Measurements from ENCODE around the gene RAB4A.
A peak's percentile ranks its signal among the peaks of the same experiment; 100 is the strongest.

The RAB4A gene

GRCh38 chr1:229254910-229255541 is 15.9 kb upstream of the RAB4A start:
- H3K27me3 Mint-ChIP-seq, result no peaks in the 10 kb centered on the region
- H3K4me3 Mint-ChIP-seq, result no peak overlapping the region
- DNase-seq, result no peak
- ATAC-seq, result peak; percentile 48
- H3K9me3 Mint-ChIP-seq, result no peaks in the 10 kb centered on the region
- peaks cover 54% of the 10 kb centered on the region for H3K4me1 Mint-ChIP-seq
- no peak overlapping the region for H3K27ac Mint-ChIP-seq

GRCh38 chr1:229258031-229258756 is 12.7 kb upstream of the RAB4A start:
- H3K27ac Mint-ChIP-seq, result peak overlapping the region in 1 of 2 donors; percentile 77
- no peak overlapping the region for H3K4me3 Mint-ChIP-seq
- H3K9me3 Mint-ChIP-seq, result no peaks in the 10 kb centered on the region
- no peaks in the 10 kb centered on the region for H3K27me3 Mint-ChIP-seq
- H3K4me1 Mint-ChIP-seq, result peaks cover 30% of the 10 kb centered on the region
- ATAC-seq (peak; percentile 49), DNase-seq (peak; percentile 45 to 46)

- Mint-ChIP-seq H3K4me3 (no peak overlapping the region), H3K4me1 (peaks cover 25% of the 10 kb centered on the region), H3K27me3 (no peaks in the 10 kb centered on the region), H3K9me3 (no peaks in the 10 kb centered on the region), H3K27ac (peak overlapping the region in 1 of 2 donors; percentile 77)
- ATAC-seq (no peak), DNase-seq (no peak)
Measured at GRCh38 chr1:229258757-229259060, 12.2 kb upstream of the RAB4A start.

GRCh38 chr1:229260297-229260696 is 10.6 kb upstream of the RAB4A start:
- H3K9me3 Mint-ChIP-seq, result no peaks in the 10 kb centered on the region
- H3K4me3 Mint-ChIP-seq, result no peak overlapping the region
- H3K4me1 Mint-ChIP-seq, result peaks cover 17% of the 10 kb centered on the region
- H3K27me3 Mint-ChIP-seq, result no peaks in the 10 kb centered on the region
- DNase-seq (no peak), ATAC-seq (no peak)
- peak overlapping the region; percentile 21 to 22 for H3K27ac Mint-ChIP-seq

- peaks cover 5 to 7% of the 10 kb centered on the region in 2 donors for H3K9me3 Mint-ChIP-seq
- no peaks in the 10 kb centered on the region for H3K27me3 Mint-ChIP-seq
- DNase-seq (no peak), ATAC-seq (no peak)
- no peak overlapping the region for H3K27ac Mint-ChIP-seq
- H3K4me3 Mint-ChIP-seq, result no peak overlapping the region
- H3K4me1 Mint-ChIP-seq, result peaks cover 25% of the 10 kb centered on the region
Measured at GRCh38 chr1:229262239-229262638, 8.7 kb upstream of the RAB4A start.

GRCh38 chr1:229263254-229263653 is 7.7 kb upstream of the RAB4A start:
- Mint-ChIP-seq H3K4me1 (peaks cover 18% of the 10 kb centered on the region), H3K4me3 (no peak overlapping the region), H3K27ac (no peak overlapping the region), H3K9me3 (peaks cover 5 to 7% of the 10 kb centered on the region in 2 donors), H3K27me3 (no peaks in the 10 kb centered on the region)
- DNase-seq (no peak), ATAC-seq (no peak)

GRCh38 chr1:229264068-229264467 is 6.8 kb upstream of the RAB4A start:
- Mint-ChIP-seq H3K4me3 (no peak overlapping the region), H3K27ac (no peak overlapping the region), H3K27me3 (no peaks in the 10 kb centered on the region), H3K4me1 (peaks cover 11% of the 10 kb centered on the region), H3K9me3 (peaks cover 5 to 7% of the 10 kb centered on the region in 2 donors)
- DNase-seq (no peak), ATAC-seq (no peak)

- Mint-ChIP-seq H3K9me3 (peaks cover 5 to 7% of the 10 kb centered on the region in 2 donors), H3K27me3 (no peaks in the 10 kb centered on the region), H3K4me1 (peaks cover 11% of the 10 kb centered on the region), H3K27ac (no peak overlapping the region), H3K4me3 (no peak overlapping the region)
- DNase-seq (no peak), ATAC-seq (no peak)
Measured at GRCh38 chr1:229264487-229264886, 6.4 kb upstream of the RAB4A start.

GRCh38 chr1:229266274-229266673 is 4.6 kb upstream of the RAB4A start:
- peaks cover 11% of the 10 kb centered on the region for H3K4me1 Mint-ChIP-seq
- H3K27me3 Mint-ChIP-seq, result no peaks in the 10 kb centered on the region
- peaks cover 5 to 7% of the 10 kb centered on the region in 2 donors for H3K9me3 Mint-ChIP-seq
- no peak overlapping the region for H3K4me3 Mint-ChIP-seq
- ATAC-seq, result no peak
- H3K27ac Mint-ChIP-seq, result no peak overlapping the region
- DNase-seq, result no peak

- no peak overlapping the region for H3K27ac Mint-ChIP-seq
- H3K4me3 Mint-ChIP-seq, result no peak overlapping the region
- H3K27me3 Mint-ChIP-seq, result no peaks in the 10 kb centered on the region
- peaks cover 5 to 7% of the 10 kb centered on the region in 2 donors for H3K9me3 Mint-ChIP-seq
- ATAC-seq (no peak), DNase-seq (no peak)
- peaks cover 16% of the 10 kb centered on the region for H3K4me1 Mint-ChIP-seq
Measured at GRCh38 chr1:229266832-229267500, 3.9 kb upstream of the RAB4A start.

- no peak for ATAC-seq
- no peak for DNase-seq
- no peak overlapping the region for H3K27ac Mint-ChIP-seq
- peaks cover 5 to 7% of the 10 kb centered on the region in 2 donors for H3K9me3 Mint-ChIP-seq
- H3K4me1 Mint-ChIP-seq, result peaks cover 29% of the 10 kb centered on the region
- H3K4me3 Mint-ChIP-seq, result no peak overlapping the region
- no peaks in the 10 kb centered on the region for H3K27me3 Mint-ChIP-seq
Measured at GRCh38 chr1:229268505-229268904, 2.4 kb upstream of the RAB4A start.

GRCh38 chr1:229271448-229272159 is 693 bp downstream of the RAB4A start:
- peaks cover 29% of the 10 kb centered on the region for H3K4me1 Mint-ChIP-seq
- ATAC-seq (peak; percentile 85), DNase-seq (no peak)
- H3K4me3 Mint-ChIP-seq, result peak overlapping the region; percentile 90 to 91
- peaks cover 5 to 6% of the 10 kb centered on the region in 2 donors for H3K9me3 Mint-ChIP-seq
- peak overlapping the region; percentile 90 to 91 for H3K27ac Mint-ChIP-seq
- no peaks in the 10 kb centered on the region for H3K27me3 Mint-ChIP-seq

- H3K4me3 Mint-ChIP-seq, result peak overlapping the region; percentile 90 to 91
- no peaks in the 10 kb centered on the region for H3K27me3 Mint-ChIP-seq
- DNase-seq, result no peak
Measured at GRCh38 chr1:229272164-229273158, 1.6 kb downstream of the RAB4A start.

GRCh38 chr1:229273507-229274232 is 2.8 kb downstream of the RAB4A start:
- no peak overlapping the region for H3K4me3 Mint-ChIP-seq
- H3K4me1 Mint-ChIP-seq, result peaks cover 24% of the 10 kb centered on the region
- no peak for ATAC-seq
- no peaks in the 10 kb centered on the region for H3K9me3 Mint-ChIP-seq
- no peak overlapping the region for H3K27ac Mint-ChIP-seq
- no peaks in the 10 kb centered on the region for H3K27me3 Mint-ChIP-seq
- no peak for DNase-seq

More at GRCh38 chr1:229272164-229273158, 1.6 kb downstream of the RAB4A start:
- Mint-ChIP-seq H3K4me1 (peaks cover 24% of the 10 kb centered on the region), H3K9me3 (no peaks in the 10 kb centered on the region), H3K27ac (peak overlapping the region; percentile 90 to 91)
- no peak for ATAC-seq
